GM19351 (cell line): Measurements from ENCODE around the gene MYRIP.
A peak's percentile ranks its signal among the peaks of the same experiment; 100 is the strongest.

Source experiments
- ATAC-seq: cut with Tn5 transposase; IDR thresholded peaks from one replicate; pipeline ENCODE4 v1.9.1; 2021; ENCODE audit warnings: mild to moderate bottlenecking, moderate library complexity; ENCODE audit not compliant: unreplicated experiment

Gene MYRIP

GRCh38 chr3:39900462-39901002, 91.1 kb downstream of the MYRIP start:
- ATAC-seq: no peak

- no peak for ATAC-seq
Observed at GRCh38 chr3:39903253-39903652, 93.8 kb downstream of the MYRIP start.

- ATAC-seq: no peak
Observed at GRCh38 chr3:39905788-39906187, 96.4 kb downstream of the MYRIP start.

- no peak for ATAC-seq
Observed at GRCh38 chr3:39907981-39908380, 98.6 kb downstream of the MYRIP start.

GRCh38 chr3:39910135-39910534, 100.7 kb downstream of the MYRIP start:
- no peak for ATAC-seq

GRCh38 chr3:39910826-39911464, 101.5 kb downstream of the MYRIP start:
- no peak for ATAC-seq

- ATAC-seq: no peak
Observed at GRCh38 chr3:39911465-39912309, 102.3 kb downstream of the MYRIP start.

- ATAC-seq: no peak
Observed at GRCh38 chr3:39915027-39915426, 105.6 kb downstream of the MYRIP start.

- ATAC-seq: no peak
Observed at GRCh38 chr3:39917065-39917773, 107.8 kb downstream of the MYRIP start.

- no peak for ATAC-seq
Observed at GRCh38 chr3:39919281-39919680, 109.9 kb downstream of the MYRIP start.

GRCh38 chr3:39920271-39920670, 110.9 kb downstream of the MYRIP start:
- no peak for ATAC-seq

- no peak for ATAC-seq
Observed at GRCh38 chr3:39927479-39927878, 118.1 kb downstream of the MYRIP start.

GRCh38 chr3:39933986-39934693, 124.7 kb downstream of the MYRIP start:
- ATAC-seq: no peak

- no peak for ATAC-seq
Observed at GRCh38 chr3:39934696-39935095, 125.3 kb downstream of the MYRIP start.

- no peak for ATAC-seq
Observed at GRCh38 chr3:39935261-39935660, 125.9 kb downstream of the MYRIP start.

GRCh38 chr3:39936848-39937247, 127.4 kb downstream of the MYRIP start:
- no peak for ATAC-seq

GRCh38 chr3:39937315-39937714, 127.9 kb downstream of the MYRIP start:
- ATAC-seq: no peak

- peak; percentile 70 for ATAC-seq
Observed at GRCh38 chr3:39937874-39938273, 128.5 kb downstream of the MYRIP start.

GRCh38 chr3:39941931-39942330, 132.5 kb downstream of the MYRIP start:
- ATAC-seq: no peak

- ATAC-seq: no peak
Observed at GRCh38 chr3:39960515-39961191, 151.2 kb downstream of the MYRIP start.
